Measurements from ENCODE around the gene TWSG1.

DNA sequence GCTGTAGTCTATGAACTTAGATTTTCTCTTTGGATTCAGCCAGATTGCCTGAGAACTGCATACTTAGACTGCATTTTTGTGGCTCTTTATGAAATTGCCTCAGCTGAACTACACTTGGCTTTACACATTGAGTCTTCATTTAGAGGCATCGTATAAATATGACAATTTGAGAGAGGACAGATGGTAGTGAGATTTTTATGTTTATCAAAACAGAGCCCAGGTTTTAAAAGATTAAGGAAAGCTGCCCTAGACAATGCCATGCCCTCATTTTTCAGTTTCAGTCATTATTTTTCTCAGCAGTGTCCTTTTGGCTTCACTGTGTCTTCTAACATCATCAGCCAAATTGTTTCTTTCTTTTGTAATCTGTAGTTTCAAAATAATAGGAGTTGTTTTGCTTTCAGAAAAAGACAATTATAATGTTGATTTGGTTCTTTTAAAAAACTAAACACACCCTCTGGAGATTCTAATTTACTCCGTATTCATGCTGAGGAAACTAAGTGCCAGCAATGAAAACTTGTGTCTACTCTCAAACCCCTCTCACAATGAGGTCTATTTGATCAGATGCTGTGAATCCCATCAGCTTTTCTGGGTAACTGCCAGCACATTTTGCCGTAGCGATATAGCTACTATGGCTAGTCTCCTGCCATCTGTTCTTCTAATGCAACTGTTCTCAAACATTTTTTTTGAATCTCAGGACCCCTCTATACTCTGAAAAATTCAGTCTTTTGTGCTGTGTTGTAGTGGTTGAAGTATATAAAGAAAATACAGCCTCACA lies 46.2 kb downstream of the TWSG1 start:
- TF ChIP-seq, protein P1, sequence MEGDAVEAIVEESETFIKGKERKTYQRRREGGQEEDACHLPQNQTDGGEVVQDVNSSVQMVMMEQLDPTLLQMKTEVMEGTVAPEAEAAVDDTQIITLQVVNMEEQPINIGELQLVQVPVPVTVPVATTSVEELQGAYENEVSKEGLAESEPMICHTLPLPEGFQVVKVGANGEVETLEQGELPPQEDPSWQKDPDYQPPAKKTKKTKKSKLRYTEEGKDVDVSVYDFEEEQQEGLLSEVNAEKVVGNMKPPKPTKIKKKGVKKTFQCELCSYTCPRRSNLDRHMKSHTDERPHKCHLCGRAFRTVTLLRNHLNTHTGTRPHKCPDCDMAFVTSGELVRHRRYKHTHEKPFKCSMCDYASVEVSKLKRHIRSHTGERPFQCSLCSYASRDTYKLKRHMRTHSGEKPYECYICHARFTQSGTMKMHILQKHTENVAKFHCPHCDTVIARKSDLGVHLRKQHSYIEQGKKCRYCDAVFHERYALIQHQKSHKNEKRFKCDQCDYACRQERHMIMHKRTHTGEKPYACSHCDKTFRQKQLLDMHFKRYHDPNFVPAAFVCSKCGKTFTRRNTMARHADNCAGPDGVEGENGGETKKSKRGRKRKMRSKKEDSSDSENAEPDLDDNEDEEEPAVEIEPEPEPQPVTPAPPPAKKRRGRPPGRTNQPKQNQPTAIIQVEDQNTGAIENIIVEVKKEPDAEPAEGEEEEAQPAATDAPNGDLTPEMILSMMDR (IDR thresholded peaks at IDR 0.05), result no peak
- no peak for TF ChIP-seq POLR2A (IDR thresholded peaks at IDR 0.05)
- TF ChIP-seq EP300 (IDR thresholded peaks at IDR 0.05), result no peak
